Ovary (tissue), 9 donors: ENCODE measurements around the gene MYBPC2. TPM values are rescaled to one million over a fixed set of nuclear protein-coding genes. Genes with fewer than 3 reads are reported as not detected.

Source experiments
- DNase-seq, 5 donors: peaks; one replicate each; pipeline ENCODE4 v3.0.0-alpha.2; 2019 to 2020
- H3K27ac ChIP-seq, 2 donors: fragments of 200-600 bp; one replicate each; pipeline versions ENCODE4 v1.5.1 to v1.8.0; 2019 to 2022
- H3K27me3 ChIP-seq: fragments of 200-600 bp; one replicate; pipeline ENCODE4 v1.8.0; 2022
- H3K36me3 ChIP-seq: fragments of 200-600 bp; sonication (generic); one replicate; pipeline ENCODE4 v1.5.1; 2019
- H3K4me1 ChIP-seq: one replicate; pipeline ENCODE4 v1.8.1; 2013; ENCODE audit warnings: mild to moderate bottlenecking, moderate library complexity; ENCODE audit not compliant: insufficient read depth
- H3K4me3 ChIP-seq: fragments of 200-600 bp; sonication (generic); one replicate; pipeline ENCODE4 v1.5.1; 2017
- H3K9me3 ChIP-seq, 2 donors: fragments of 200-600 bp in 1 of 2; sonication (generic) in 1 of 2; one replicate each; pipeline versions ENCODE4 v1.5.1 to v1.8.1; 2013 to 2019; ENCODE audit warnings: mild to moderate bottlenecking in 1 of 2, moderate library complexity in 1 of 2
- CTCF ChIP-seq, 3 donors: fragments of 450-650 bp in 2 of 3; fragments of 200-600 bp in 1 of 3; IDR thresholded peaks; one replicate each; pipeline versions ENCODE4 v1.5.1 to v1.8.0; 2016 to 2022; ENCODE audit warnings: antibody characterized with exemption in 3 of 3, mild to moderate bottlenecking in 1 of 3
- EP300 ChIP-seq: sonication (generic); formaldehyde crosslinking; IDR thresholded peaks from one replicate; pipeline ENCODE4 v1.6.1; 2017; ENCODE audit warnings: antibody characterized with exemption
- POLR2A ChIP-seq: fragments of 450-650 bp; IDR thresholded peaks from one replicate; pipeline ENCODE4 v1.6.1; 2017; ENCODE audit warnings: antibody characterized with exemption, mild to moderate bottlenecking, moderate library complexity
- WGBS, 3 donors: extraction: QIAGEN DNeasy Blood & Tissue Kit in 1 of 3; methylation state at CpG; one replicate each; pipeline versions ENCODE4 v1.1.5 to v1.1.7; 2013 to 2017; 5-methylcytosine and 5-hydroxymethylcytosine counted together
- intact Hi-C, 4 donors: fragments of 100-400 bp; cut with DNase I; formaldehyde crosslinking; loops; one replicate each; pipeline versions ENCODE4 v1.11.0 to v1.15.1; 2022 to 2023
- polyA plus RNA-seq, 2 donors: library from polyadenylated mRNA; stranded (reverse); fragments of 200-250 nt in 1 of 2; fragments of 350-450 nt in 1 of 2; fragmentation: Illumina TruSeq in 1 of 2; extraction: RNeasy Lipid Tissue Mini Kit (QIAGEN cat#74804) in 1 of 2; gene quantifications; one replicate each; pipeline ENCODE4 v1.2.3, GENCODE V29; 2013 to 2014
- total RNA-seq, 7 donors: library from RNA; depleted of rRNA in 2 of 7; stranded (reverse); fragments of >200 nt in 2 of 7; fragmentation: NEBNext Ultra II Directional in 3 of 7; extraction: Animal tissue kit (Norgen Biotek cat#: 25700) in 3 of 7; gene quantifications; one replicate each; pipeline versions ENCODE4 v1.1.0 to v1.2.4, GENCODE V29; 2016 to 2023
- donor health status: DM: no; HTN: no; CAD: no; lungs with moderate emphysema.
- donor health status: DM: no; HTN: no; CAD: no.
- donor health status: Bipolar disorder and iron deficiency.
- donor health status: DM: yes; HTN: yes; CAD: no.
- donor health status: DM: no; HTN: no; CAD: no.
- donor health status: DM: yes; HTN: yes; CAD: no.

The MYBPC2 gene
- total and polyA plus RNA-seq, 9 donors: 0.05 to 0.28 (median 0.10) TPM; not detected in 5

- TF ChIP-seq EP300 (no peak), CTCF (IDR thresholded peaks at IDR 0.05) (no peak), POLR2A (no peak)
- 56 to 64% (median 58%) methylated on average over 23 to 25 of the region's 25 CpGs for WGBS, 3 donors
- DNase-seq: no peak
These were observed 69.1 kb downstream of the MYBPC2 start for GRCh38 chr19:50501568-50502475.

GRCh38 chr19:50505856-50506611 is 73.3 kb downstream of the MYBPC2 start:
- intact Hi-C loops: no loop called here
- Histone ChIP-seq H3K27ac (no peak overlapping the region), H3K4me1 (peaks cover 6% of the 10 kb centered on the region), H3K4me3 (no peak overlapping the region), H3K9me3 (no peaks in the 10 kb centered on the region), H3K36me3 (no peaks in the 10 kb centered on the region), H3K27me3 (no peaks in the 10 kb centered on the region)
- TF ChIP-seq POLR2A: no peak
- TF ChIP-seq EP300: no peak
- TF ChIP-seq CTCF (IDR thresholded peaks at IDR 0.05): no peak
- peak in 1 of 5 donors; percentile 40 for DNase-seq
- WGBS, 3 donors: 87 to 91% (median 88%) methylated on average over 30 of the region's 30 CpGs

More at GRCh38 chr19:50501568-50502475, 69.1 kb downstream of the MYBPC2 start:
- Histone ChIP-seq H3K4me1 (no peaks in the 10 kb centered on the region), H3K27ac (no peak overlapping the region), H3K27me3 (no peaks in the 10 kb centered on the region), H3K4me3 (no peak overlapping the region), H3K36me3 (no peaks in the 10 kb centered on the region), H3K9me3 (no peaks in the 10 kb centered on the region)
- intact Hi-C loops: no loop called here

GRCh38 chr19:50506700-50507099 is 74.0 kb downstream of the MYBPC2 start:
- Histone ChIP-seq H3K27me3 (no peaks in the 10 kb centered on the region), H3K27ac (no peak overlapping the region), H3K36me3 (no peaks in the 10 kb centered on the region), H3K4me1 (peaks cover 6% of the 10 kb centered on the region), H3K4me3 (no peak overlapping the region), H3K9me3 (no peaks in the 10 kb centered on the region)
- DNase-seq: no peak
- TF ChIP-seq CTCF (IDR thresholded peaks at IDR 0.05) (no peak), EP300 (no peak), POLR2A (no peak)
- intact Hi-C loops: no loop called here
- 89 to 94% (median 92%) methylated on average over 10 of the region's 10 CpGs for WGBS, 3 donors

- Histone ChIP-seq H3K4me1 (peaks cover 6% of the 10 kb centered on the region), H3K27ac (no peak overlapping the region), H3K4me3 (no peak overlapping the region), H3K9me3 (no peaks in the 10 kb centered on the region), H3K36me3 (no peaks in the 10 kb centered on the region), H3K27me3 (no peaks in the 10 kb centered on the region)
- no peak for DNase-seq
- intact Hi-C loops: no loop called here
- TF ChIP-seq CTCF (IDR thresholded peaks at IDR 0.05): no peak
- no peak for TF ChIP-seq EP300
- TF ChIP-seq POLR2A: no peak
- 89 to 92% (median 91%) methylated on average over 8 of the region's 8 CpGs for WGBS, 3 donors
These were observed 74.7 kb downstream of the MYBPC2 start for GRCh38 chr19:50507376-50507775.
